NCI-H2171 treated with DMSO at 0.1 percent for 48 hours (cell line): Measurements from ENCODE around the gene LTBP3.

Source experiments
- DNase-seq: peaks from one replicate; lab custom pipeline; 2025; lab: John Stamatoyannopoulos, UW

LTBP3 gene

DNA sequence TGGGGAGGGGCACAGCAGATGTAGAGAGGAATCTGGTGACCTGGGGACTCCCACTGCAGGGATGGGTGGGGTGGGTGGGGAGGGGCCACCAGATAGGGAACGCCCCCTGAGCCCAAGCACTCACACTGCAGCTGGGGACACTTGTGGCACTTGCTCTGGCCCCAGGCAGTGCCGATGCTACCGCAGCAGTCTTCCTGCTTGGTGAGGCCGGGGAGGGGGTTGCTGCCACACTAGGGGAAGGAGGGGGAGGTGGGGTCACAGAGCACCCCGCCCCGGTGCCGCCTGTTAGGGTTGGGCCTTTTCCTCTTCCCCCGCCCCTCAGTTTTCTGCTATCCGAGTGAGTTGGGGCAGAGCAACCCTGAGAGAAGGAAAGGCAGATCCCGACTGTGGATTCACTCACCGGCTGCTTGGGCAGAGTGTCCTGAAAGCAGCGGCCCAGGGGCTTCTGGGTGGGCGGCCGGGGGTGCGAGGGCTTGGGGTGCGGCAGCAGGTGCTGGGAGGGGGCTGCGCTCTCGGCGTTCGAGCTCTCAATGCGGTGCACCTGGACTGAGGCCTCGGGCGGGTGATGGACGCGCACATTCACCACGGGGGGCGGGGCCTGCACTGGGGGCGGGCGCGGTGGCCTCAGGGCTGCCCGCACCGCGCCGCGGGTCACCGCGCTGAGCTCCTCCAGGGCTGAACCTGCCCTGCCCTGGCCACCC, 4.7 kb downstream of the LTBP3 start:
- peak; percentile 43 for DNase-seq

DNA sequence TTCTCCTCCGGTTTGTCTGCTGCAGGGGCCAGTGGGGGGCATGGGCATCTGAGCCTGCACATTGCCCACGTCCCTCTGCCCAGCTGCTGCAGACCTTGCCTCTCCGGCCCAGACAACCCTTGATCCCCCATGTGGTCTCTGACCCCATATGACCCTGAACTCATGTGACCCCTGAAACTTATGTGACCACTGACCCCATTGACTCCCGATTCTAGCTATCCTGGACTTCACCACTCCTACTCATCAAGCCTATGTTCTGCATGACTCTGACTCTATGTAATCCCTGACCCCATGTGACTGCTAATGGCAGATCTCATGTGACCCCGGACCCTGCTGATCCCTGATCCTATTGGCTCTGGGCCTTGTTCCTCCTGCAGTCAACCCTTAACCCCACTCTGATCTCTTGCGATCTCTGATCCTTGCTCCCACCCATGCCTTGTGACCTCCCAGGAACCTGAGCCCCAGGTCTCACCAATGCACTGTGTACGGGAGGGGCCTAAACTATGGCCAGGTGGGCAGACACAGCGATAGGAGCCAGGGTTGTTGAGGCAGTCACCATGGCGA, 5.7 kb downstream of the LTBP3 start:
- no peak for DNase-seq

DNA sequence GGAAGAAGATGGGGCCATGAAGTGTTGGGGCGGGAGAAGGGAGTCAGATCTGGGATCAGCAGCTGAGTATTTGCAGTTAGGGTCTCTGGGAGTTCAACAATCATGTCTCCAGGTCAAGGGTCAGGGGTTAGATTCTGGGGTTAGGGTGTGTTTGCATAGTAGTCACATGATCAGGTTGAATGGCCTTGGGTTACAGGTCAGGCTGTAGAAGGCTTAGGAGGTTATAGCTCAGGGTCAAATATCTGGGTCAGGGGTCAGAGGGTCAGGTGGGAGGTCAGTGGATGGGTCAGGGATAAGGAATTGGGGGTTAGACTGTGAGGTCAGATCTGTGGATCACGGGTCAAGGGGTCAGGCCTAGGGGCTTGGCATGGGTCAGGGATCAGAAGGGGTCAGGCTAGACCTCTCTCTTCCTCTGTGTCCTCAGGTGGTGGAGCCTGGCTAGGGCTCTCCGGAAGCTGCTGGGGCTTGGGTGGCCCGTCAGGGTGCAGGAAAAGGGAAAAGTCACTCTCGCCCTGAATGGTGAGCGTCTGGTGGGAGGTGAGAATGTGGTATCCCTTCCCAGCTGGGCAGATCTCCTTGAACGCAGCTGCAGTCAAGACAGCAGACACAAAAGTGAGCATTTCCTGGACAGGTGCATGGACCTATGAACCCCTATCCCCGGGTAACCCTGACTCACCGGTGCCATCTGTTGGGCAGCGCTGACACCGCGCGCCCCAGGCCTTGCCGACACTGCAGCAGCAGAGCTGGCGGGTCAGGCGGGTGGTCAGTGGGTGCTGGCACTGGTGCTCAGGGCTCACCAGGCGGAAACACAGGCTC, 6.4 kb downstream of the LTBP3 start:
- peak; percentile 42 for DNase-seq

DNA sequence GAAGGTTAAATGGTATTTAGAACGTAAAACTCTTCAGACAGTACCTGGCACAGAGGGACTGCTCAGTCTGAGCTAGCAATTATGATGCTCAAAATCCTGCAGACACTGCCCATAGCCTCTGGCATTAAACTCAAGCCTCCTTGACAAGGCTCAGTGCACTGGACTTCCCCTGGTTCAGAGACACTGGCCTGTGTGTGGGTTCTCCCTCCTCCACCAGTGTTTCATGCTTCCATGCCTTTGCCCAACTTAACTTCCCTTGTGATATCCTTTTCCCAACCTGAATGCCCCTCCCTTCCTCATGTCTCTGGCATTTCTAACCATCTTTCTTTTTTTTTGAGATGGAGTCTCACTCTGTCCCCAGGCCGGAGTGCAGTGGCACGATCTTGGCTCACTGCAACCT, 9.1 kb downstream of the LTBP3 start:
- DNase-seq, result no peak

DNA sequence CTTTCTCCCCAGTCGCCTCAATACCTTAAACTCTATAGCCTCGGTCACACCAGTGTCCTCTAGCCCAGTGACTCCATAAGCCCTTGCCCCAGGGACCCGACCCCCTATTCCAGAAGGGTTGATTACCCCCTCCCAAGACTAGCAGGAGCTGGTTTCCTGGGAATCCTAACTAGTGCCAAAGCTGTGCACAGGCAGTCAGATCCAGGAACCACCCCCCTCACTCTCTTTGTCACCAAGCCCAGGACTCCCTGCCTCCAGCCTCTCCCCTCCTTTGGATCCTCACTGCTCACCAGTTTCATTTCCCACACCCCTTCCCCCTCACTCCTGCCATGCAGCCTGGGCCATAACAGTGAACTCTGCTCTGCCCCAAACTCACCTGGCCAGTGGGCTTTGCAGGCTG, 9.8 kb downstream of the LTBP3 start:
- no peak for DNase-seq

DNA sequence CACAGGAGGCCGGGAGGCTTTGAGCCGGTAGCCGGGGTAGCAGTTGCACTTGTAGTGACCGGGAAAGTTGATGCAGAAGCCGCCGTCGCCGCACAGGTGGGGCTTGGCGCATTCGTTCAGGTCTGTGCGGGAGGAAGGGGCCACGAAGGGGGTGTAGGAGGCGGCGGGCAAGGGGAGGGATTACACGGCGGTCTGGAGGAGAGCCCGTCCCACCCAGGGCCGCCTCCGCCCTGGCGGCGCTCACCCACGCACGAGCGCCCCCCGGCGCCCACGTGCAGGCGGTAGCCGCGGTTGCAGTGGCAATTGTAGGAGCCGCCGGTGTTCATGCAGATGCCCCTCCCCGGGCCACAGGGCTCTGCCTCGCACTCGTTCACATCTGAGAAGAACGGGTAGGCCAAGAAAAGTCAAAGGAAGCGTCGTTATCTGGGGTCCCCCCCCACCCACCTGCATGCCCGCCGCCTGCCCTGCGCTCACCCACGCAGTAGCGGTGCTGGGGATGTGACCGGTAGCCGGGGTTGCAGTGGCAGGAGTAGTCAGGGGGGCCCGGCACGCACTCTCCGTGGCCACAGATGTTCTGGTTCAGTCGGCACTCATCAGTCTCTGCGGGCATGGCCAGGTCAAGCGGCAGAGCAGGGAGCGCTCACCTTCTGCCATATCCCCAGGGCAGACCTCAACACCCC, 10.6 kb downstream of the LTBP3 start:
- DNase-seq, result no peak

DNA sequence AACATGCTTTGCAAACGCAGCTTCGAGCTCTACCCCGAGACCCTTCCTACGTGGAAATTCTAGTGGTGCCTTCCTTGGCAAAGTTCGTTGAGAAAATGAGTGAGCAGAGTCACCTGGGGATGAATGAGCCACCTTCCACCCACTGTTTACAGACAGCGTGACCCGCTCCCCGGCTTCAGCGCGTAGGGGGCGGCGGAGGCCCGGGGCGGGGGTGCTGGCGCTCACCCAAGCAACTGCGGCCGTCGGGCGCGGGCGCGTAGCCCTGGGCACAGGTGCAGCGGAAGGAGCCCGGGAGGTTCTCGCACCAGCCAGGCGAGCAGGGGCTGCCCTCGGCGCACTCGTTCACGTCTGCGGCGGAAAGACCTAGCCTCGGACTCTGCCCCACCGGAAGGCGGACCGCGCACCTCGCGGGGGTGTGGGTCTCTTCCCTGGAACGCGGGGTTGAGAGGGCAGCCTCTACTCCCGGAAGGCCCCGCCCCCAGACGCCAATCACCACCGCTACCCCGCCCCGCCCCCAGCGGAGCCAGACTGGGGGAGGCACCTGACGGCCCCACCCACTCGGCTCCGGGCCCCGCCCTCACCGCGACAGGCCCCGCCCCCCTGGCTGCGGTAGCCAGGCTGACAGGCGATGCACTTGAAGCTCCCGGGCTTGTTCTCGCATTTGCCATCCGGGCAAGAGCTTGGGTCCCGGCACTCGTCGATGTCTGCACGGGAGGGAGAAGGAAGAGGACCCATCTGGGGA, 11.8 kb downstream of the LTBP3 start:
- peak; percentile 81 for DNase-seq

DNA sequence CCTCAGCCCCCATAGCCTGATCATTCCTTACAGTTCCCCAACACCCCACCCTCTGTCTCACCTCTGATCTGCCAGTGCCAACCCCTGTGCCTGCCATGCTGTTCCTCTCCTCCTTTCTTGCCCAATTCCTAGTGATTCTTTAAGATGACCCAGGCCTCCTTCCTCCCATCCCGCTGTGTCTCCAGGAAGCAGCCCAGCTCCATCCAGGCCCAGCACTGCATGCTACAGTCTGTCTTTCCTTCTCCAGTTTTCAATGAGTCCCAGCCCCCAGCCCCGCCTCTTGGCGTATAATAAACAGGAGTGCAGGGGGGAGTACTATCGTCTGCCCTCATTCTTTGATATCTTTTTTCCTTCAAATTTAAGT, 12.3 kb downstream of the LTBP3 start:
- DNase-seq, result no peak

DNA sequence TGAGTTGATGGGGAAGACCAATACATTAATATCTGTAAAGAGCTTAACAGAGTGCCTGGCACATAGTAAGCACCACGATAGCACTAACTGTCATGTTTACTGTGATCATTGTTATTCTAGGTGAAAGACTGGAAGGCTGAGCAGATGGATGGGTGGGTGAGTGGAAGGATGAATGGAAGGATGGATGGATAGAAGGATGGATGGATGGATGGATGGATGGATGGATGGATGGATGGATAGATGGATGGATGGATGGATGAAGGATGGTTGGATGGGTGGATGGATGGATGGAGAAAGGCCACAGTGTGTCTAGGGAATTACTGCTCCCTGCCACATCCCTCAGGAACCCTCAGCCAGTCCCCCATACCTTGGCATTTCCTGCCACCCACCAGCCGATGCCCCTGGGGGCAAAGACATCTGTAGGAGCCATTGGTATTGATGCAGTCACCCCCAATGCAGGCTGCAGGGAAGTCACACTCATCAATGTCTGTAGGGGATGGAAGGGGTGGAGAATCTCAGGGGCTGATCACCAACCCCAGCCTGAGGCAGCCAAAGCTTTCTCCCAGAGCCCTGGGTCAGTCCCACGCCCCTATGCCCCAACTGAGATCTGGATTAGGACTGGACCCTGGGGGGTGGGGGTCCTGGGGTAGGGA, 15.3 kb downstream of the LTBP3 start:
- no peak for DNase-seq

DNA sequence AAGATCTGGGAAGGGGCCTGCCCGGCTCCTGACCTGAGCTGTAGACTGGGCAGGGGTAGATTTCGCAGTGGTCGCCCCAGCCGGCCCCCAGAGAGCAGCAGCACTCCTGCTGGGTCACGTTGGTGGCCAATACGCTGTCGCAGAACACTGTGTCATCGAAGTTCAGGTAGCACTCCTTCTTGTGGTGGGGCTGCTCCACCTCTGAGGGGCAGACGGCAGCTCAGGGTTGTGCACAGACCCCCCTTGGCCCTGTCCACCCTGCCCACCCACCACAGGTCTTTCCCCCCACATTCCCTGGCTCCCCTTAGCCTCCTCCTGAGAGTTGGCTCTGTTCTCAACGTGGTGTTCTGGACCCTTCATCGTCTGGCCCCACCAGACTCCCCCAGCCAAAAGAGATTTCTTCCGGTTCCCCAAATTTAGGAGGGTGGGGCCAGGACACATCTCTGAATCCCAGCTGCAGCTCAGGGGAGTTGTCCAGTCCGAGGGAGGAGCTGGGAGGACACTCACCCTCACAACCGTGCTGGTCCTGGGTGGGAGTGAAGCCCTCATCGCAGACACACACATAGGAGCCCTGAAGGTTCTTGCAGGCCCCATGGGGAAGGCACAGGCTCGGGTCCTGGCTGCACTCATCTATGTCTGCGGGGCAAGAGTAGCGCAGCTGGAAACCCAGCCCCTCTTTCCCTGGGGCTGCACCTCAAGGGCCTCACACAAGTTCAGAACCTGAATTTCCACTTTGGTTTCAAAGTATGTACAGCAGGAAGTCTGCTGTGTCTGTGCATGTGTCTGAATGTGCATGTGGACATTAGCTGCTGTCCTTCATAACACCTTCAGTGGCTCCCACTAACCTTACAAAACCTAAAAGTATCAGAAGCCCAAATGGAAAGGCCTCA, 16.8 kb downstream of the LTBP3 start:
- DNase-seq, result no peak

DNA sequence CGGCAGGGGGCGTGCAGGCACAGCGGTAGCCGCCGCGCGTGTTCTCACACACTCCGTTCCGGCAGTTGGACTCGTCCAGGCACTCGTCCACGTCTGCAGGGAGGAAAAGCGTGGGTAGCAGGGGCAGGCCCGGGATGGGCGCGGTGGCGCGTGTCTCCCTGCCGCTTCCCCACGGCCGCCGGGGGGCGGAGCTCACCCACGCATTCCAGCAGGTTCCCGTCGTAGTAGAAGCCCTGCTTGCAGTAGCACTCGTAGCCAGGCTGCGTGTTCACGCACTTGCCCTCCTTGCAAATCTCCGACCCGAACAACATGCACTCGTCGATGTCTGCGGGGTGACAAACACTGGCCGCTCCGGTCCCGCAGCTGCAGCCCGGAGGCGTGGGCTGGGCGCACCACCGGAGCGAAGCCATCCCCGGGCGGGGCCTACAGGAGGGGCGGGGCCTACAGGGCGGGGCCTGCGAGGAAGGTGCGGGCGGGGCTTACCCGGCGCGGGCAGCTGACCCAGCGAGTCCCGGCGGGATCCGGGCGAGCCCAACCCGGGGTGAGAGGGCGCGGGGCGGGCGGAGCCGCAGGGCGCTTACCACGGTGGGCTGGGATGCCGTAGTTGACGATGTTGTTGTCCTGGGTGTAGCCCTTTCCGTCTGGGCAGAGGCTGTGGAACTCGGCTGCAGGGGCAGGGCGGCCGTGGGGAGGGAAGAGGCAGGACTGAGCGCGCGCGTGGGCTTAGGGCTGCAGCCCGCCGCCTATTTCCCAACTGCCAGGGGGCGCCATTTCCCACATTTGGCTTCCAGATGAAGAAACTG, 17.7 kb downstream of the LTBP3 start:
- DNase-seq, result peak; percentile 48

DNA sequence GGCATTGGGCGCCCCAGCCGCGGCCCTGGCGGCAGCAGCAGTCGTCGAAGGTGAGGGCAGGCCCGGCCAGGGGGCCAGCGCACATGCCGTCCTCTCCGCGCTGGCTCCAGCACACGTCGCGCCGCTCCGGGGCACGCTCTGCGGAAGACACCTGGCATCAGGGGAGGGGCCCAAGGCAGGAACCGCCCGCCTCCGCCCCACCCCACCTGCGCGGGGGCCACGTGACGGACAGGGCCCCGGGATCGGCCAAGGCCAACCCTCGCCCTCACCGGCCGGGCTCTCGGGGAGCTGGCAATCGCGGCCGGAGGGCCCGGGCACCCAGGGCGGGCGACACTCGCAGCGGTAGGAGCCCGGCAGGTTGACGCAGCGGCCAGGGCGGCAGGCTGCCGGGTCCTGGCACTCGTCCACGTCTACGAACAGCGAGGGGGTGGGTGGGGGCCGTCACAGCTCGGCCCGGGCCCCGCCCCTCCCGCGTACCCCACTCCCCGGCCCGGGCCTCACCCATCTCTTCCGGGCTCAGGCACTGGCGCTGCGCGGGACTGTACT, 18.3 kb downstream of the LTBP3 start:
- no peak for DNase-seq

DNA sequence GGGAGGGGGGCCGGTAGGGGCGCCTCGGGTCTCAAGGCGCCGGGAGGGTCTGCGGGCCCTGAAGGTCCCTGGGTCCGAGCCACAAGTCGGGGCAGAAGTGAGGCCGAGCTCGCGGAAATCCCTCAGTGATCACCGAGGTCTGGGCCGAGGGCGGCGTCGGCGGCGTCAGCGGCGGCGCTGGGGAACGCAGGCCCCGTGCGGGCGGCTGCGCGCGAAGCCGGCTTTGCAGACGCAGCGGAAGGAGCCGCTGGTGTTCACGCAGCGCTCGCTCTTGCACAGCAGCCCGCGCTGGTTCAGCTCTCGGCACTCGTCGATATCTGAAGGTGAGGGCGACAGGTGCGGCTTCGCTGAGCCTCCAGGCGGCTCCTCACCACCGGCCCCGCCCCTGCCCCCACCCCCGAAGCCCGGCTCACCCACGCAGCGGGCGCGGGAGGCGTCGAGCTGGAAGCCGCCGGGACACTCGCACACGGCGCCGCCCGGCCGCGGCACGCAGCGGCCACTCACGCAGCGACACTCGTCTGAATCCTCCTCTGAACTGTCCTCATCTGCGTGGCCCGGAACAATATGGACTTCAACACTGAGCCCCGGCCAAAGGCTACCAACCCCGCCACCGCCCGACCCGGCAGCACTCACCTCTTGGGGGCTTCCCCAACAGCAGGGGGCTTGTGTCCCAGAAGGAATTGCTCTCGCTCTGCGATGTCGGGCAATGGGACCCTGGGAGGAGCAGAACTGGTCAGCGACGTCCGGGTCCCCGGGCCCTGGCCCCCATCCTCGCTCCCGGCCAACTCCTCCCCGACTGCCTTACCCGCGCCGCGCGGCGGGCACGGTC, 19.0 kb downstream of the LTBP3 start:
- DNase-seq, result no peak

DNA sequence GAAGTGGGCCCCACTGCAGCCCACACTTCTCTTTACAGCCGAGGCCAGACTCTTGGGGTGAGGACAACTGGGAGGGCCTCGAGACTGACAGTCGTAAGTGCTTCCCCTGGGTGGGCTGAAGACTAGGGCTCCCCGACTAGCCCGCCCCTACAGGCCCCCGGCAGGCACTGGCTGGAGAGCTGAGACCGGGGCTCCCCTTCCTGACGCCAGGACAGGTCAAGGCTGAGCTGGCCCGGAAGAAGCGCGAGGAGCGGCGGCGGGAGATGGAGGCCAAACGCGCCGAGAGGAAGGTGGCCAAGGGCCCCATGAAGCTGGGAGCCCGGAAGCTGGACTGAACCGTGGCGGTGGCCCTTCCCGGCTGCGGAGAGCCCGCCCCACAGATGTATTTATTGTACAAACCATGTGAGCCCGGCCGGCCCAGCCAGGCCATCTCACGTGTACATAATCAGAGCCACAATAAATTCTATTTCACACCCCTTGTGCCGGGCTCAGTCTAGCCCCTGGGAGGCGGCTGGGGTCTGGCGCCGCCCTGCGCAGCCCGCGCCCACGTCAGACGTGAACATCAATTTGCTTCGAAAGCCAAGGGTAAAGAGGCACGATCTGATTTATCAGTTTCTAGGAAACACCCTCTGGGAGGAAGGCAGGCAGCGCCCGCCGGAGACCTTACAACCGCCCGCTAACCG, 19.8 kb downstream of the LTBP3 start:
- no peak for DNase-seq

DNA sequence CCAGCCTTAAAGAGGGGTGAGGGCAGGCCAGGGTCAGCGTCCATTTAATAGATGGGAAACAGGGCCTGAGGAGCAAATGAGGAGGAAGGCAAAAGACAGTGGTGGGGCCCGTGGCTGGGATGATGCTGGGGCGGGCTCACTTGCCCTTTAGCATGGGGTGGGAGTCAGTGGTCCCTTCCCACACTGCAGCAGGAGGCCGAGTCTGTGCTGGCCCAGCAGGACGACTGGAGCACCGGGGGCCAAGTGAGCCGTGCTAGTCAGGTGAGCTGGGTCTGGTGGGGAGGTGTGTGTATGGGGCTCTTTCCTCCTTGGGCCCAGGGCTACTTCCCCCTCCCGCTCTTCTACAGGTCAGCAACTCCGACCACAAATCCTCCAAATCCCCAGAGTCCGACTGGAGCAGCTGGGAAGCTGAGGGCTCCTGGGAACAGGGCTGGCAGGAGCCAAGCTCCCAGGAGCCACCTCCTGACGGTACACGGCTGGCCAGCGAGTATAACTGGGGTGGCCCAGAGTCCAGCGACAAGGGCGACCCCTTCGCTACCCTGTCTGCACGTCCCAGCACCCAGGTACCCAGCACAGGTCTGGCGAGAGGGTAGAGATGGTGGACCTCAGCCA, 20.4 kb downstream of the LTBP3 start:
- DNase-seq, result no peak

DNA sequence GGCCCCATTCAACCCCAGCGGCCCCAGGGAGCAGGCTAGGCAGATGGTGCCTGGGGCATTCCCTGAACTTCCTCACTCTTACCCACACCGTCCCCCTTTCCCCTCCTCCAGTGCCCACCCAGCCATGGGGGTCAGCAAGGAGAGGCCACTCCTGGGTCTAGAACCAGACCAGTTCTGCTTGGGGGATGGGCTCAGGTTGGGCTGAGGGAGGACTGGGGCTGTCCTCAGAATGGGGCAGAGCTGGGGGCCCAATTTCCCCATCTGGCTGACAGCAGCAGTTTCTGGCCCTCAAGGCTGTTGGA, 20.9 kb downstream of the LTBP3 start:
- no peak for DNase-seq

DNA sequence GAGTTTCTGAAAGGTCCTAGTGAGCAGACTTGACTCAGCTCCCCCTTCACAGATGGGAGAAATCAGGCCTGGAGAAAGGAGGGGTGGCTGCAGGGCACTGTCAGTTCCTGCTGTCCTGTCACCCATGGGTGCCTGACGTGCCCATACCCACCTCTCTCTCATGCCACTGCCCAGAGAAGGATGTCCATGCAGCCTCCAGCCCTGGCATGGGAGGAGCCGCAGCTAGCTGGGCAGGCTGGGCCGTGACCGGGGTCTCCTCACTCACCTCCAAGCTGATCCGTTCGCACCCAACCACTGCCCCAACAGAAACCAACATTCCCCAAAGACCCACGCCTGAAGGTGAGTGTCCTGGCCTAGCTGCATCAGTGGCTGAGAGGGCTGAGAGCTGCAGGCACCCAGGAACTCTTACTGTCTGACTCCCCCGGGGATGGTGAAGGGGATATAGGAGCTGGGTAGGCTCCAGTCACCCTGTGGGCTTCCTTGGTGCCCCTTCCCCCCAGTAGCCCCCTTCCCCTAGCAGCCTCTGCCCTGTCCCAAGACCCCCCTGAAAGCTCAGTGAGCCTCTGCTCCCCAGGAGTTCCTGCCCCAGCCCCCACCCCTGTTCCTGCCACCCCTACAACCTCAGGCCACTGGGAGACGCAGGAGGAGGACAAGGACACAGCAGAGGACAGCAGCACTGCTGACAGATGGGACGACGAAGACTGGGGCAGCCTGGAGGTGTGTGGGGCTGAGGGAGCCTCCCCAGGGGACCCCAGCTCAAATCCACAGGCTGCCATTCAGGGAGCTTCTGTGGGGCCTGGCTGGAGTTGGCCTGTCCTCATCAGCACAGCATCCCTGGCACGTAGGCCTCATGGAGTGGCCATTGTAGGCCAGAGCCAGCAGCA, 21.5 kb downstream of the LTBP3 start:
- peak; percentile 8 for DNase-seq
